Measurements from ENCODE around the gene LRP1B. TPM values are rescaled to one million over a fixed set of nuclear protein-coding genes. Genes with fewer than 3 reads are reported as not detected.

The LRP1B gene
- total and polyA plus RNA-seq, 5 experiments from 2014 or later = not detected

DNA sequence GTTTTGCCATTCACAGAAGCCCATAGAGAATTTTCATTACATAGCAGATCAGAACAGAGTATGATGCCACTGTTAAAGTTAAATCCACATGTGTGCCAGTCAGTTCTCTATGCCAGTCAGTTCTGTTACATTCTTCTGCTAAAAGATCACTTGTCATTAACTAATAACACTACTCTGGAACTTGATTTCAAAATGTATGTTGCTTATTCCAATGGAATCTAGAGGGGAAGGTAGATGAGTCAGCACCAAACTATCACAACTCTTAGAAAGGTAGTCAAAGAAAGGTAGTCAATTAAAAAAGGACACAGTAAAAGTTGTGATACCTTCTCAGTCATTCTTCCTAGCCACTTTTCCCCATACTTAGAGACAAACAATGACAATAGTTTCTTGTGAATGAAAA is 1214.4 kb downstream of the LRP1B start:
- no peak overlapping the region for H3K4me3 Mint-ChIP-seq
- ATAC-seq (no peak), DNase-seq (no peak)
- POLR2A ChIA-PET = no interaction called here
- H3K36me3 Mint-ChIP-seq = no peaks in the 10 kb centered on the region
- peaks cover 3 to 25% (median 14%) of the 10 kb centered on the region in 9 donors for H3K9me3 Mint-ChIP-seq
- H3K27me3 Mint-ChIP-seq = no peaks in the 10 kb centered on the region
- H3K4me1 Mint-ChIP-seq = no peaks in the 10 kb centered on the region
- H3K27ac Mint-ChIP-seq = no peak overlapping the region

DNA sequence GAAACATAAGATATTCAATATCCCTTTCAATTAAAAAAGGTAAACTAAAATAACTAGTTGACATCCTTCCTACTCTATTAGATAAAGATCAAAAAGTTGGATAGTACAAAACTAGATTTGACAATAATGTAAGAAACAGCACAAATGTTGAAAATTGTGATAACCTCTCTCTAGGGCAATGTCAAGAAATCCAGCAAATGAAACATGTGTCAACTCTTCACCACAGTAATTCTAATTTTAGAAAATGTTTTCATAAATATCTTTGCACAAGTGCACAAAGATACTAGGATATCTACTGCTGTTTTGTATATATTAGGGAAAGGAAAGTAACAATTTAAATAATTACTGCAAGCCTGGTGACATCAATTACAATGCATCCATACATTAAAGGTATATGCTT is 1220.1 kb downstream of the LRP1B start:
- Mint-ChIP-seq H3K27ac (no peak overlapping the region), H3K9me3 (peaks cover 4 to 24% (median 15%) of the 10 kb centered on the region in 9 donors), H3K27me3 (no peaks in the 10 kb centered on the region), H3K4me1 (no peaks in the 10 kb centered on the region), H3K36me3 (no peaks in the 10 kb centered on the region), H3K4me3 (no peak overlapping the region)
- POLR2A ChIA-PET = no interaction called here
- ATAC-seq (no peak), DNase-seq (no peak)

DNA sequence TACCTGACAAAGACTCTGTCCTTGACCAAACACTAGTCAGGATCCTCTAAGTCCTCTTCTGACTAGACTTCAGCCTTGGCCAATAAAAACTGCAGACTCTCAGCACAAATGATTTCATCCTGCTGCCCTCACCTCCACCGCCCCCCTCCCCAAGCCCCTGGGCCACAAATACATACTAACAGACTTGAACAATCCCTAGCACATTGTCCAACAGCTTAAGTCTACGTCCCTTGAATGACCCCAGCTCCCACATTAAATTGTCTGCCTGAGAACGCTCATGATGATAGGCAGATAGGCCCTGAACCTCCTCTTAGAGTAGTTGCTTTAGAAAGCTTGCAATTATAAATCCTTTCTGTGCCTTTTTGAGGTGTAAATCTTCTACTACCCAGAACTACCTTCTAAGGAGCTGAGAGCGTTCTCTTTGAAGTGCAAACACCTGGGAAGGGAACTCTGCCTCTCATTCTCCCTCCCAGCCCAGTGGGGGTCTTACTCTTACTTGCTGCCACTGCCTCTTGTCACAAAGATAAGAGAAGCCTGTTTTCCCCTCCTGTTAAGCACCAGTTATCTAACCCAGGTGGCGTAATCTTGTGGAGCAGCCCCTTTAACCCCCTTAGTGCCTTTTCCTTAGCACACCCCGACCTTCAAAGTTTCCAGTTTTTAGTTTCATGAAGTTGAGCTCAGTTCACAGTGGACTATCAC is 1225.6 kb downstream of the LRP1B start:
- Mint-ChIP-seq H3K27me3 (no peaks in the 10 kb centered on the region), H3K9me3 (peaks cover 0 to 12% (median 4%) of the 10 kb centered on the region in 9 donors), H3K27ac (no peak overlapping the region), H3K36me3 (no peaks in the 10 kb centered on the region), H3K4me1 (no peaks in the 10 kb centered on the region), H3K4me3 (no peak overlapping the region)
- no peak for ATAC-seq
- POLR2A ChIA-PET = no interaction called here
- DNase-seq = no peak

DNA sequence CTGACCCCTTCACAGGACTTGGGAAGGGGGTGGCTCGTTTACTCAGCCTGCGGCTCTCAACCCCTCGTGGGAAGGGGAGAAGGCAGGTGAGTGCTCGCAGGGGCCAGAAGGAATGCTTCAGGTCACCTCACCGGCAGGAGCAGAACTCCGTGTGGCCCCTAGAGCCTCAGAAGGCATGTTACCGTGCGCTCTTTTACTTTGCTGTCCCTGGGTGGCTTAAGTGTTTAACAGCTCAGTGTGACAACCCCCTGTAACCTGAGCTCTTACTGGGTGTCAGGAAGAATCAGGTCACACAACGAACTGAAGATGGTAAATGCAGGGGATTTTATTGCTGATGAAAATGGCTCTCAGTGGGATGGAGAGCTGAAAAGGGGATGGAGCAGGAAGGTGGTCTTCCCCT is 1235.4 kb downstream of the LRP1B start:
- H3K9me3 Mint-ChIP-seq = peaks cover 1 to 34% (median 16%) of the 10 kb centered on the region in 9 donors
- DNase-seq (no peak), ATAC-seq (no peak)
- H3K4me3 Mint-ChIP-seq = no peak overlapping the region
- H3K4me1 Mint-ChIP-seq = no peaks in the 10 kb centered on the region
- no peak overlapping the region for H3K27ac Mint-ChIP-seq
- no peaks in the 10 kb centered on the region for H3K36me3 Mint-ChIP-seq
- no peaks in the 10 kb centered on the region for H3K27me3 Mint-ChIP-seq
- POLR2A ChIA-PET = no interaction called here

DNA sequence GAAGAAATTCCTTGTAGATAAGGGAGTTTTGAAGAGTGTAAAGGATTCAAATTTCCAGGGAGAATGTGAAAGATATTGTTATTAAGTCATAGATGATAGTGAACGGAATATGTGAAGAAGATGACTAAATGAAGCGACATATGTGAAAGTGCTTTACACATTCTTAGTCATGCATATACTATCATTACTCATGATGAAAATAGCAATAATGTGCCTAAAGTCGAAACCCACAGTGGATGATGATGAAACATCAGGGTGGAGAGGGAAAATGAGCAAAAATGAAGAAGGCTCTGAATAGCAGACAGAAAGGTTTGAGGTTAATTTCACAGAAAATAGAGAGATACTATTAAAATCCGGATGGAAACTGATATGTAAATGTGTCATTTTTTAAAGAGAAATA is 1237.1 kb downstream of the LRP1B start:
- DNase-seq = no peak
- no peak for ATAC-seq
- Mint-ChIP-seq H3K36me3 (no peaks in the 10 kb centered on the region), H3K9me3 (peaks cover 1 to 33% (median 18%) of the 10 kb centered on the region in 9 donors), H3K27me3 (no peaks in the 10 kb centered on the region), H3K4me3 (no peak overlapping the region), H3K4me1 (no peaks in the 10 kb centered on the region), H3K27ac (no peak overlapping the region)
- POLR2A ChIA-PET = no interaction called here

DNA sequence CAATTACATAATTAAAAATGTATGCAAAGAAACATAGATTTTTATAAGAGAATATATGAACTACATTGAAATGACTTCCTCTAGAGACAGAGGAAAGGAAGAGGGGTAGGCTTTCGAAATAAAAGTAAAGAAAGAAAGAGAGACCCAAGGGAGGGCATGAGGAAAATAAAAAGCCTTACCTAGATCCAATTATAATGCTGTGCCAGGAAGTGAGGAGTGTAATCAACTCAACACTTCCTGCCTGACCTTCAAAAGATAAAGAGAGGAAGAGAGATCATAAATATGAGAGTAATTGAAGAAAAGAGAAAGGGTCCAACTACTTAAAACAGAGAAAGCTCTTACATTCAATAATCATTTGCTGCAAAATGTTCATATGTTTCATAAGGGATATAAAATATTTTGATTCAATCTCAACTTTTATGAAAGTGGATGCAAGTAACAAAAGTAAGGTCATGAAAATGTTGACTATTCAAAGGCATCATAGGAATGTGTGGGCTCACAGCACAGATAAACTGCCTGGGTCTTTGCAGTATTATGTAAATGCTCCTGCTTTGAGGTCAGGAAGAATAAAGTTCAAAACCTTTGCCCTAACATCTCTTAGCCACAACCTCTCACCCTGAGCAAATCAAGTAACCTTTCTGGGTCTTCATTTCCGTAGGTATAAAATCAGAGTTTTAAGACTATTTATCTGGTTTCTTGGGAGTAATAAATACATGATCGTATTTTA is 1237.7 kb downstream of the LRP1B start:
- Mint-ChIP-seq H3K4me1 (no peaks in the 10 kb centered on the region), H3K36me3 (no peaks in the 10 kb centered on the region), H3K9me3 (peaks cover 0 to 30% (median 16%) of the 10 kb centered on the region in 9 donors), H3K27ac (no peak overlapping the region), H3K4me3 (no peak overlapping the region), H3K27me3 (no peaks in the 10 kb centered on the region)
- POLR2A ChIA-PET = no interaction called here
- ATAC-seq (no peak), DNase-seq (no peak)

DNA sequence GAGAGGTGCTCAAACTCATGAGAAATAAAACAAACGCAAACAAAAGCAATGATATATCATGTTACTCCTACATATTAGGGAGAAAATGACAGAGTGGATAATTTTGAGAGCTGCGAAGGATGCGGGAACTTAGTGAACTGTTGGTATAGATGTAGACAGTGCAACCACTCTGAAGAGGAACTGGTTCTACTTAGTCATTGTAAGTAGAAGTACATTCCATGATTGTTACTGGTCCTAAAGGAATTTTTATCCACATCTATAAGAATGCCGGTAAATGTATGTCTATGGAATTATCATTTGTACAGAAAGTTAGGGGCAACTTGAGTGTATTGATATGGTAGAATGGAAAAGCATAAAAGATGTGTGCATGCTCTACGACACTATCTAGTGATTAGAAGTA is 1238.4 kb downstream of the LRP1B start:
- no peak overlapping the region for H3K4me3 Mint-ChIP-seq
- no peaks in the 10 kb centered on the region for H3K27me3 Mint-ChIP-seq
- POLR2A ChIA-PET = no interaction called here
- no peak overlapping the region for H3K27ac Mint-ChIP-seq
- H3K9me3 Mint-ChIP-seq = peaks cover 0 to 30% (median 17%) of the 10 kb centered on the region in 9 donors
- no peak for DNase-seq
- H3K4me1 Mint-ChIP-seq = no peaks in the 10 kb centered on the region
- H3K36me3 Mint-ChIP-seq = no peaks in the 10 kb centered on the region
- ATAC-seq = no peak

DNA sequence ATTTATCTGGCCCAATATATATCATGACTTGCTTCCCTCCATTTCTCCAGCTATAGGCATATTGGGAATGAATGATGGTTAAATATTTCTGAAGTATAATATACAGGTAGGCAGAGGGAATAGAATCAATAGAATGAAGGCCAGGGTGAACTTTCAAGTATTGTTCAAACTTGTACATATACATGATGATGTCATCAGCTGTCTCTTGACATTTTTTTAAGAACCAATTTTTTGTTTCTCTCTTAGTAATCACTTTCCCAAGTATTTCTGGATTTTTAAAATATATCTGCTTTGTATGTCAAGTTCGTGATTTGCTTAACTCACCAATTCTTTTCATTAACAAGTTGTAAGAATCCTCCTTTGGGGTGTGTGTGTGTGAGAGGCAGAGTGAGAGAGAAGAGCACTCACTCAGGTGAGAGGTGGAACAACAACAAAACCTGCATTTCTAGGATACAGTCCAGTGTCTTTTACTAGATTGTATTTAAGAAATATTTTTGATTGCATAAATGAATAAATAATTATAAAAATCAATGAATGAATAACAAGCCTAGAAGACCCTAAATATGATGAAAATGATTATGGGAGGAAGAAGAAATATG is 1239.1 kb downstream of the LRP1B start:
- Mint-ChIP-seq H3K36me3 (no peaks in the 10 kb centered on the region), H3K27ac (no peak overlapping the region)
- POLR2A ChIA-PET = no interaction called here

DNA sequence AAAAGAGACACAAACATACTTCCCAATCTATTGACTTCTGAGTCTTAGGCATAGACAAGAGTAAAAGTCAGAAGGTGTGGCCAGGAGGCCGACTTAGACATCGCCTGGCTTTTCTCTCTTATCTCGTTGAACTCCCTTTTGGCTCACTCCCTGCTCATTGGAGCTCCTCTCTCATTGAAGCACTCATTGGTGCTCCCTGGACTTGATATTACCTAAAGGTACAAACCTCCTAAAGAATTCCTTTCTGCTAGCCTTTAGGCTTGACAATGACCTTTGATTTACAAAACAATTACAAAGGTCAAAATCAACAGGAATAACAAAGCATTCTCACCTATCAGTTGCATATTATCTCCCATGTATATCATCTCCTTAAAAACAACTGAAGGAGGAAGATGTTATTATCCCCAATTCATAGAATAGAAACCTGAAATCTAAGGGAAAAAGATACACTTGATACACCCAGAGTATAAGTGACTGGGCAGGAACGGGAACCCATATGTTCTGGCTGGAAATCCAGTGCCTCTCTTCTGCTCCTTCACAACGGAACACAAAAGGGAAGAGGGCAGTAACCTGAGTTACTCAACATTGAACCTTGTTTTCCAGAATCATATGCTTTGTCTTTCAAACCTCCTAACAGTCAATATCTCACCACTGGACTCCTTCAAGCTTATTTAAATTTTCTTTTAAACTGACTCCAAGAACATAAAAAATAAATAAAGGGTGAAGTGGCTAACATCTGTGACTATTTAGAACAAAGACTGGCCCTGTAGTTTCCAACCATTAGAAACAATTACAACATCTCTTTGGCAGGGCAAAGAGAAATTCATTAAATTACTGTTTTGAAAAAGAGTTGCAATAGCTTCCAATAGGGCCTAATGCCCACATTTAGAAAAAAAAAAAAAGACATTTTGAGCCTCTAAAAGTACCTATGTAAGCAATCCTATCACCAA is 1247.9 kb downstream of the LRP1B start:
- ATAC-seq (no peak), DNase-seq (no peak)
- Mint-ChIP-seq H3K4me1 (no peaks in the 10 kb centered on the region), H3K9me3 (peaks cover 0 to 19% (median 1%) of the 10 kb centered on the region in 9 donors), H3K36me3 (no peaks in the 10 kb centered on the region), H3K27ac (no peak overlapping the region), H3K4me3 (no peak overlapping the region), H3K27me3 (no peaks in the 10 kb centered on the region)
- POLR2A ChIA-PET = no interaction called here

More for the DNA sequence above, 1239.1 kb downstream of the LRP1B start:
- Mint-ChIP-seq H3K27me3 (no peaks in the 10 kb centered on the region), H3K4me1 (no peaks in the 10 kb centered on the region), H3K4me3 (no peak overlapping the region), H3K9me3 (peaks cover 0 to 30% (median 15%) of the 10 kb centered on the region in 9 donors)
- DNase-seq = no peak
- ATAC-seq = no peak

DNA sequence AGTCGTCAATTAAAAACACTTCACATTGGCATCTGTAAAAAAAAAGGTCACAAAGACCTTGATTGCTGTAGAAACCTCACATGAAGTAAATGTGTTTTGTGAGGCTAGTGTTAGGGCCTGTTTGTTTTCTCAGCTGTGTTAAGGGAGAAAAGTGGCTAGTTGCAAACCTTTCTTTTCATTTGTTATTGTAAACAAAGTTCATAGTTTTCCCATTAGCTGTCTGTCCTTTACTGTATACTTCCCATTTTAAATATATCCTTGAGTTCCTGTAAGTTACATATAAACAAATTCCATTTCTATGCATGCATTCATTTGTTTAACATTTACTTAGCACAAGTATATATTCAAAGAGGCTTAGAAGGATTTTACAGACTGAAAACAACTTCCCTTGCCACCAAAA is 1250.2 kb downstream of the LRP1B start:
- DNase-seq = no peak
- no peak for ATAC-seq

DNA sequence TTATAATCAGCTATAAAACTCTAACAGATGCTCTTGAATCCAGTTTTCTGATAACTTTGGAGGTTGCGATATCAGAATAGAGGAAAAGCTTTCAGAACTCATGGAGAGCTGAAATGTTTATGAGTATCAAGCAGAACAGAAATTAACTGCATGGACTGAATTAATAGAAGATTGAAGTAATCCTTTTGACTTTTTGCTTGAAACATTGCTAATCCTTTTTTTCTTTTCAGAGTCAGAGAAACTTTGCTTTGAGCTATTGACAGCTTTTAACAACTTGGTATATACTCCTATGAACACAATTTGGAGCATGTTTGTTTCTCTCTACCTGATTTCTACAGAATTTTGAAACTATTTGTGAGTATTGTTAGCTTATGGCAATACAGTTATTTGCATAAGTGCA is 1254.8 kb downstream of the LRP1B start:
- no peak for DNase-seq
- no peak for ATAC-seq
- Mint-ChIP-seq H3K27me3 (no peaks in the 10 kb centered on the region), H3K36me3 (peaks cover 0 to 4% (median 0%) of the 10 kb centered on the region in 3 donors), H3K4me1 (no peaks in the 10 kb centered on the region), H3K4me3 (no peak overlapping the region), H3K27ac (no peak overlapping the region), H3K9me3 (peaks cover 0 to 10% (median 7%) of the 10 kb centered on the region in 9 donors)
- POLR2A ChIA-PET = no interaction called here

More for the DNA sequence above, 1250.2 kb downstream of the LRP1B start:
- Mint-ChIP-seq H3K27me3 (no peaks in the 10 kb centered on the region), H3K27ac (no peak overlapping the region), H3K4me3 (no peak overlapping the region), H3K4me1 (no peaks in the 10 kb centered on the region), H3K36me3 (peaks cover 0 to 4% (median 0%) of the 10 kb centered on the region in 3 donors), H3K9me3 (peaks cover 0 to 16% (median 6%) of the 10 kb centered on the region in 9 donors)
- POLR2A ChIA-PET = no interaction called here

DNA sequence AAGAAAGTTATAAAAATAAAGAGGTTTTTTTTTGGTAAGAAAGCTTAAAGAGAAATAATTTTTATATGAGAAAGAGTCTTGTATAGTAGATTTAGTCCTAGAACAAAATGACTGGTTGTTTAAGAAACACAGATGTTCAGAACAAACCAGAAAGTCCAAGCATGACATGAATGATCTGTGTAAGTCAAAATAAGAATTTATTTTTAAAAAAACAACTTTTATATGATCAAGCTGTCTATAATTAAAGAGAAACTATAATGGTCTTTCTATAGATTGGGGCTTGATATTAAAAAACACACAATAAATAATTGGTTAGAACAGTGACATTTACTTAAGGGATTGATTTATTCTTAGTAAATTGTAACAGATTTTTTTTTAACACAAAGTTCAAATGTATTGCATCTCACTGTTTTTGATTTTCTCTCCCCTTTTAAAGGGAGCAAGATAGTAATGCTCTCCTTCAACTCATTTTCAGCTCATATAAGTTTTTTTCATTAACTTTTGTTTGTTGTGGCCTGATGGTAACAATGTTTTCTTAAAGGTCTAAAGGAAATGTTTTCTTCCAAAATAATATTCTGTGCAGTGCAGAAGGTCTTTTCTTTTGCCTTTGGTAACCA is 1256.8 kb downstream of the LRP1B start:
- no peak overlapping the region for H3K27ac Mint-ChIP-seq
- no peak overlapping the region for H3K4me3 Mint-ChIP-seq
- H3K36me3 Mint-ChIP-seq = peaks cover 0 to 4% (median 0%) of the 10 kb centered on the region in 3 donors
- DNase-seq (no peak), ATAC-seq (no peak)
- peaks cover 0 to 18% (median 9%) of the 10 kb centered on the region in 9 donors for H3K9me3 Mint-ChIP-seq
- POLR2A ChIA-PET = no interaction called here
- H3K27me3 Mint-ChIP-seq = no peaks in the 10 kb centered on the region
- H3K4me1 Mint-ChIP-seq = no peaks in the 10 kb centered on the region
